Kasumi-1 (cell line): ENCODE measurements around the gene UACA.
"Not testable (repeated sequence)": the region's sequence is repeated elsewhere in the genome, so short reads cannot be mapped to it uniquely, and the experiment has no call there.

Source experiments
- DNase-seq, 2 experiments: peaks; one replicate each; lab custom pipeline; 2025; lab: John Stamatoyannopoulos, UW

UACA gene

GRCh38 chr15:70763120-70763949 is at the start of gene UACA:
UACA (minus strand) TSS chr15:70763558; CDS start chr15:70763407, 151 bp downstream.
- DNase-seq = no peak

- DNase-seq = no peak
These were observed 49.5 kb upstream of the UACA start for GRCh38 chr15:70812827-70813364.

- no peak for DNase-seq
These were observed 47.7 kb upstream of the UACA start for GRCh38 chr15:70810916-70811578.

- DNase-seq = no peak
These were observed 43.8 kb upstream of the UACA start for GRCh38 chr15:70806992-70807712.

GRCh38 chr15:70804388-70804787 is 41.0 kb upstream of the UACA start:
- DNase-seq = not testable (repeated sequence)

GRCh38 chr15:70802629-70803028 is 39.3 kb upstream of the UACA start:
- no peak for DNase-seq

GRCh38 chr15:70801109-70801508 is 37.8 kb upstream of the UACA start:
- DNase-seq = no peak

GRCh38 chr15:70799667-70800450 is 36.5 kb upstream of the UACA start:
- no peak for DNase-seq

GRCh38 chr15:70797464-70797863 is 34.1 kb upstream of the UACA start:
- DNase-seq = no peak

- no peak for DNase-seq
These were observed 33.4 kb upstream of the UACA start for GRCh38 chr15:70796516-70797310.

- DNase-seq = no peak
These were observed 31.9 kb upstream of the UACA start for GRCh38 chr15:70795311-70795665.

GRCh38 chr15:70794596-70795310 is 31.4 kb upstream of the UACA start:
- DNase-seq = no peak

- DNase-seq = no peak
These were observed 30.3 kb upstream of the UACA start for GRCh38 chr15:70793694-70794093.

- no peak for DNase-seq
These were observed 28.8 kb upstream of the UACA start for GRCh38 chr15:70792171-70792573.

- DNase-seq = no peak
These were observed 27.9 kb upstream of the UACA start for GRCh38 chr15:70791259-70791658.

- no peak for DNase-seq
These were observed 25.9 kb upstream of the UACA start for GRCh38 chr15:70789213-70789612.

- DNase-seq = no peak
These were observed 25.0 kb upstream of the UACA start for GRCh38 chr15:70788114-70789049.

GRCh38 chr15:70786996-70787395 is 23.6 kb upstream of the UACA start:
- no peak for DNase-seq

- no peak for DNase-seq
These were observed 20.3 kb upstream of the UACA start for GRCh38 chr15:70783610-70784022.
